RPMI8226 (cell line): ENCODE results near the gene EGR2.
A peak's percentile ranks its signal among the peaks of the same experiment; 100 is the strongest.
"Not testable (repeated sequence)": the region's sequence is repeated elsewhere in the genome, so short reads cannot be mapped to it uniquely, and the experiment has no call there.

Experiments
- DNase-seq: peaks from one replicate; pipeline ENCODE4 v3.0.0-alpha.2; 2015

EGR2 gene

GRCh38 chr10:62792261-62792660, 23.9 kb downstream of the EGR2 start:
- DNase-seq, result no peak

GRCh38 chr10:62790571-62790970, 25.6 kb downstream of the EGR2 start:
- no peak for DNase-seq

GRCh38 chr10:62790019-62790555, 26.1 kb downstream of the EGR2 start:
- DNase-seq, result no peak

GRCh38 chr10:62788861-62789467, 27.2 kb downstream of the EGR2 start:
- no peak for DNase-seq

GRCh38 chr10:62788285-62788684, 27.9 kb downstream of the EGR2 start:
- DNase-seq, result not testable (repeated sequence)

- DNase-seq, result not testable (repeated sequence)
Observed at GRCh38 chr10:62784537-62784936, 31.6 kb downstream of the EGR2 start.

GRCh38 chr10:62779487-62780248, 36.5 kb downstream of the EGR2 start:
- DNase-seq, result peak; percentile 53

GRCh38 chr10:62778125-62778524, 38.0 kb downstream of the EGR2 start:
- DNase-seq, result no peak

- no peak for DNase-seq
Observed at GRCh38 chr10:62772186-62772974, 43.8 kb downstream of the EGR2 start.

- DNase-seq, result no peak
Observed at GRCh38 chr10:62769574-62770242, 46.5 kb downstream of the EGR2 start.

GRCh38 chr10:62766386-62766785, 49.8 kb downstream of the EGR2 start:
- DNase-seq, result no peak

GRCh38 chr10:62765726-62766125, 50.4 kb downstream of the EGR2 start:
- DNase-seq, result no peak

- DNase-seq, result no peak
Observed at GRCh38 chr10:62764011-62764410, 52.2 kb downstream of the EGR2 start.

- no peak for DNase-seq
Observed at GRCh38 chr10:62763155-62763554, 53.0 kb downstream of the EGR2 start.
